Duodenal mucosa (tissue), 2 donors: ENCODE results near the gene MAP1LC3B.

ENCODE experiments used
- H3K27ac ChIP-seq: one replicate; pipeline ENCODE4 v1.7.0; 2013; ENCODE audit warnings: low read depth, low read length
- H3K27me3 ChIP-seq, 2 donors: one replicate each; pipeline ENCODE4 v1.7.0; 2013; ENCODE audit warnings: low read length in 2 of 2, control low read depth in 1 of 2; ENCODE audit not compliant: insufficient read depth in 2 of 2, control insufficient read depth in 1 of 2
- H3K36me3 ChIP-seq, 2 donors: one replicate each; pipeline ENCODE4 v1.7.0; 2013; ENCODE audit warnings: low read length in 2 of 2, control low read depth in 1 of 2; ENCODE audit not compliant: insufficient read depth in 2 of 2, control insufficient read depth in 1 of 2
- H3K4me1 ChIP-seq, 2 donors: one replicate each; pipeline ENCODE4 v1.7.0; 2013; ENCODE audit warnings: low read length in 2 of 2, control low read depth in 1 of 2; ENCODE audit not compliant: insufficient read depth in 2 of 2, control insufficient read depth in 1 of 2
- H3K4me3 ChIP-seq, 2 donors: one replicate each; pipeline ENCODE4 v1.7.0; 2013; ENCODE audit warnings: low read length in 2 of 2, low read depth in 1 of 2
- H3K9ac ChIP-seq, 2 donors: one replicate each; pipeline ENCODE4 v1.7.0; 2013; ENCODE audit warnings: low read length in 2 of 2, low read depth in 1 of 2
- H3K9me3 ChIP-seq, 2 donors: one replicate each; pipeline ENCODE4 v1.7.0; 2013; ENCODE audit warnings: low read length in 2 of 2, control low read depth in 1 of 2; ENCODE audit not compliant: control insufficient read depth in 1 of 2

MAP1LC3B gene

DNA sequence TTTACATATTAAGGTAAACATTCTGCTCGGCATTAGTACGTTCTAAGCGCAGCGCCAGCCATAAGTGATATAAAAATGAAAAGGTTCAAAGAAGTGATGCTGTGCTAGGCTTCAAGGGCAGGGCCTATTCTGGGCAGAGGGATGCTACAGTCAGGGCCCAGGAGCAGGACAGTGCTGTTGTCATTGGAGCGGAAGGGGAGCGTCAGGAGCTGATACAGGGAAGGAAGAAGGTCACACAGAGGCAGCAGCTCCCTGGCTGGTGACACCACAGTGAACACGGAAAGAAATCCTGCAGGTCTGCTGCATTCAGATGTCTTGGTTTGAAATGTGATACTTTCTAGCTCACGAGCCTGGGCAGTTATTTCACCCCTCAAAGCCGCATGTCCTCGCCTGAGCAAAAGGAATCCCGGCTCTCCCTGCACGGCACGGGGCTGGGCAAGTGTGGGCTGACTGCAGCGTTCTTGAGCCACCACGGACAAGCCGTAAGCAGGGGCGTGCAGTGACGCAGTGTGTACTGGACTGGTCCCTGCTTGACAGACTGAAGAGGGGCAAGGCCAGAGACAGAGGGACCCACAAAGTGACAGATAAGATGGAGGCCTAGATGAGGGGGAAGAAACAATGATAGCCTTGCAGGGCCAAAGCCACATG, 59.6 kb downstream of the MAP1LC3B start:
- Histone ChIP-seq H3K9me3 (no peaks in the 10 kb centered on the region), H3K27ac (no peak overlapping the region)

DNA sequence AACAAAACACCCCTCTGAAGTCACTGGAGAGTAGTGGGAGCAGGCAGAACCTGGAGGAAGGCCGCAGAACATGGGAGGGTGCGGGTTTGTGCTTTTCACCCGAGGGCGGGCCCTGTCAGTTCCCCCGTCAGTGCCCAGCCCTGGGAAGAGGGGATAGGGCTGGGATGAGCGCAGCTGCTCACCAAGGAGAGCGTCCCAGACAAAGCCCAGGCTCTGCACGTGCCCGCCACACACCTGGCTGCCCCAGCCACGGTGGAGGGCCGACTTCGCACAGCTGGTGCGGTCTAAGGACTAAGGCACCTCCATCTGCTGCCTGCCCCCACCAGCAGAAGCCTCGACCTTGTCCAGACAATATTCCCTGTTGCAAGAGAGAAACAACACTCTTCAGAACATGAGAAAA, 61.2 kb downstream of the MAP1LC3B start:
- Histone ChIP-seq H3K36me3 (peaks cover 11 to 45% of the 10 kb centered on the region in 2 donors), H3K4me3 (no peak overlapping the region), H3K27ac (no peak overlapping the region), H3K4me1 (peaks cover 23 to 26% of the 10 kb centered on the region in 2 donors), H3K9ac (no peak overlapping the region), H3K9me3 (no peaks in the 10 kb centered on the region), H3K27me3 (no peaks in the 10 kb centered on the region)

More for the DNA sequence above, 59.6 kb downstream of the MAP1LC3B start:
- Histone ChIP-seq H3K9ac (no peak overlapping the region), H3K27me3 (no peaks in the 10 kb centered on the region), H3K4me1 (peaks cover 10% of the 10 kb centered on the region in 2 donors), H3K36me3 (peaks cover 8 to 55% of the 10 kb centered on the region in 2 donors), H3K4me3 (no peak overlapping the region)
